K562 (cell line): ENCODE data around the gene EEF2. TPM values are rescaled to one million over a fixed set of nuclear protein-coding genes. Genes with fewer than 3 reads are reported as not detected.
A peak's percentile ranks its signal among the peaks of the same experiment; 100 is the strongest.

Source experiments
- E2F4 ChIP-seq: sonication (generic); formaldehyde crosslinking; IDR thresholded peaks from 2 replicates; pipeline ENCODE4 v1.8.0; 2022; ENCODE audit warnings: mild to moderate bottlenecking, low read depth, missing genetic modification reagents
- E2F5 ChIP-seq: sonication (generic); formaldehyde crosslinking; IDR thresholded peaks from 2 replicates; pipeline ENCODE4 v1.8.0; 2022; ENCODE audit warnings: mild to moderate bottlenecking, missing genetic modification reagents
- MYC ChIP-seq, 2 experiments: fragments of 250-450 bp in 1 of 2; sonication (Bioruptor Pico) in 1 of 2; IDR thresholded peaks; 2 replicates each; pipeline versions ENCODE4 v1.5.1 to v1.6.1; 2012 to 2021; ENCODE audit warnings: low read depth in 2 of 2, borderline replicate concordance in 1 of 2, improper control_type of control experiment in 1 of 2, low read length in 1 of 2, mild to moderate bottlenecking in 1 of 2, moderate library complexity in 1 of 2
- NKRF ChIP-seq: fragments of 450-650 bp; IDR thresholded peaks from 2 replicates; pipeline ENCODE4 v1.6.1; 2016; ENCODE audit warnings: borderline replicate concordance
- RUNX1 ChIP-seq: sonication (generic); IDR thresholded peaks from 2 replicates; pipeline ENCODE4 v1.6.1; 2016; ENCODE audit warnings: antibody characterized with exemption, low read depth
- SPI1 ChIP-seq: IDR thresholded peaks from 2 replicates; pipeline ENCODE4 v1.6.1; 2011; ENCODE audit warnings: low read depth, low read length, control low read depth, borderline replicate concordance
- ZNF318 ChIP-seq, 2 experiments: fragments of 450-650 bp; IDR thresholded peaks; 2 replicates each; pipeline ENCODE4 v1.6.1; 2016; ENCODE audit warnings: mild to moderate bottlenecking in 2 of 2, borderline replicate concordance in 1 of 2, low read depth in 1 of 2, moderate library complexity in 1 of 2
- ZNF324 ChIP-seq: fragments of 250-450 bp; sonication (Bioruptor Pico); IDR thresholded peaks from 2 replicates; pipeline ENCODE4 v1.4.0; 2020; ENCODE audit warnings: mild to moderate bottlenecking
- polyA plus RNA-seq, 8 experiments: library from polyadenylated mRNA; depleted of rRNA in 4 of 8; stranded (reverse) in 5 of 8; unstranded in 3 of 8; fragments of >200 nt; fragmentation: Nextera tagmentation in 2 of 8; fragmentation: Illumina TruSeq in 1 of 8; extraction: Ambion mirVana in 2 of 8; extraction: Trizol in 1 of 8; gene quantifications; 2 replicates each; pipeline versions ENCODE4 v1.2.1 to v1.2.3, GENCODE V29; 2011 to 2014; ENCODE audit warnings: inconsistent platforms in 1 of 8, missing spikeins in 1 of 8
- total RNA-seq, 7 experiments: library from RNA; depleted of rRNA in 6 of 7; stranded (reverse); fragments of >200 nt in 6 of 7; fragmentation: Illumina TruSeq in 2 of 7; extraction: Trizol in 2 of 7; gene quantifications; 2 replicates each; pipeline versions ENCODE4 v1.2.1 to v1.2.3, GENCODE V29; 2011 to 2021; ENCODE audit warnings: low replicate concordance in 1 of 7

EEF2 gene
- total and polyA plus RNA-seq, 9 of the 15 experiments (the other 6 are each of a cell fraction or from before 2014, with no cell fraction given): 372 to 3,003 (median 1,453) TPM

- TF ChIP-seq NKRF (peak; percentile 88), ZNF318 (IDR thresholded peaks at IDR 0.05; ENCODE audit: borderline replicate concordance in 1 of 2, low read depth in 1 of 2) (no peak), MYC (IDR thresholded peaks at IDR 0.05; ENCODE audit: low read depth, low read length) (peak; percentile 68), MYC (CRISPR knock-in tag; IDR thresholded peaks at IDR 0.05; ENCODE audit: borderline replicate concordance, low read depth) (no peak), ZNF324 (CRISPR knock-in tag) (no peak), E2F4 (CRISPR knock-in tag) (peak; percentile 72; the same call in 1 of the 2 replicates), E2F5 (CRISPR knock-in tag) (peak; percentile 84; the same call in 1 of the 2 replicates), SPI1 (no peak), RUNX1 (no peak)
- TF ChIP-seq, all 486 proteins: peak for 54
These were observed 1.2 kb downstream of the EEF2 start (continued) for GRCh38 chr19:3983936-3984583.
